22Rv1 (cell line): ENCODE measurements around the gene PPIL6.
"Not testable (repeated sequence)": the region's sequence is repeated elsewhere in the genome, so short reads cannot be mapped to it uniquely, and the experiment has no call there.

Experiments used
- CTCF ChIP-seq: fragments of 450-650 bp; IDR thresholded peaks from 2 replicates; pipeline ENCODE4 v1.5.1; 2017; ENCODE audit warnings: mild to moderate bottlenecking
- ZFX ChIP-seq: fragments of 450-650 bp; IDR thresholded peaks from 2 replicates; pipeline ENCODE4 v1.6.1; 2017; ENCODE audit warnings: antibody characterized with exemption, borderline replicate concordance

- not testable (repeated sequence) for TF ChIP-seq CTCF, ZFX
Measured at GRCh38 chr6:109461205-109461604, 20.8 kb upstream of the PPIL6 start.
